ENCODE results near the gene ARHGAP6.

Gene ARHGAP6

GRCh38 chrX:11577603-11578002, 88.1 kb downstream of the ARHGAP6 start:
- DNase-seq (ENCODE audit: extremely low read depth, low read depth), result no peak
- no peak for TF ChIP-seq CTCF (IDR thresholded peaks at IDR 0.05; ENCODE audit: low read depth, low read length)

- DNase-seq (ENCODE audit: extremely low read depth, low read depth), result no peak
- no peak for TF ChIP-seq CTCF (IDR thresholded peaks at IDR 0.05; ENCODE audit: low read depth, low read length)
These were observed 90.4 kb downstream of the ARHGAP6 start for GRCh38 chrX:11575332-11575731.

GRCh38 chrX:11567528-11568220, 98.0 kb downstream of the ARHGAP6 start:
- no peak for TF ChIP-seq CTCF (IDR thresholded peaks at IDR 0.05; ENCODE audit: low read depth, low read length)
- no peak for DNase-seq (ENCODE audit: extremely low read depth, low read depth)

- DNase-seq (ENCODE audit: extremely low read depth, low read depth), result no peak
- no peak for TF ChIP-seq CTCF (IDR thresholded peaks at IDR 0.05; ENCODE audit: low read depth, low read length)
These were observed 98.9 kb downstream of the ARHGAP6 start for GRCh38 chrX:11566789-11567188.

- no peak for TF ChIP-seq CTCF (IDR thresholded peaks at IDR 0.05; ENCODE audit: low read depth, low read length)
- no peak for DNase-seq (ENCODE audit: extremely low read depth, low read depth)
These were observed 99.5 kb downstream of the ARHGAP6 start for GRCh38 chrX:11566173-11566572.

- DNase-seq (ENCODE audit: extremely low read depth, low read depth), result no peak
- no peak for TF ChIP-seq CTCF (IDR thresholded peaks at IDR 0.05; ENCODE audit: low read depth, low read length)
These were observed 101.2 kb downstream of the ARHGAP6 start for GRCh38 chrX:11564546-11564945.

- no peak for DNase-seq (ENCODE audit: extremely low read depth, low read depth)
- no peak for TF ChIP-seq CTCF (IDR thresholded peaks at IDR 0.05; ENCODE audit: low read depth, low read length)
These were observed 103.2 kb downstream of the ARHGAP6 start for GRCh38 chrX:11562570-11562969.
